ENCODE data around the gene PJVK.

The PJVK gene

GRCh38 chr2:178429336-178429735 lies 21.8 kb upstream of the PJVK start:
- Histone ChIP-seq H3K4me1 (ENCODE audit: control insufficient read depth in 1 of 2, insufficient read depth in 2 of 2, low read length in 2 of 2) (no peaks in the 10 kb centered on the region), H3K4me3 (ENCODE audit: low read depth, low read length) (no peak overlapping the region), H3K4ac (ENCODE audit: low read depth, low read length) (no peak overlapping the region), H3K27ac (ENCODE audit: low read depth, low read length) (no peak overlapping the region), H3K4me2 (ENCODE audit: low read length) (no peak overlapping the region), H3K79me1 (ENCODE audit: low read length) (no peaks in the 10 kb centered on the region), H3K9me3 (ENCODE audit: insufficient read depth, low read depth, low read length) (no peaks in the 10 kb centered on the region), H4K91ac (ENCODE audit: low read depth, low read length) (no peak overlapping the region), H3K79me2 (ENCODE audit: control insufficient read depth, insufficient read depth, low read length, poor library complexity) (no peaks in the 10 kb centered on the region), H2BK5ac (ENCODE audit: low read depth, low read length, poor library complexity) (no peak overlapping the region), H3K9ac (ENCODE audit: low read length) (no peak overlapping the region), H4K8ac (ENCODE audit: low read depth, low read length) (no peak overlapping the region), H2AK5ac (ENCODE audit: low read length) (no peak overlapping the region), H3K27me3 (ENCODE audit: insufficient read depth, low read length) (no peaks in the 10 kb centered on the region), H2BK120ac (ENCODE audit: insufficient read depth, low read length, poor library complexity) (no peak overlapping the region), H3K18ac (ENCODE audit: low read length) (no peak overlapping the region), H2BK12ac (ENCODE audit: low read length) (no peak overlapping the region), H4K12ac (ENCODE audit: low read depth, low read length) (no peak overlapping the region), H2AFZ (ENCODE audit: insufficient read depth, low read length, poor library complexity) (no peak overlapping the region), H3K14ac (ENCODE audit: low read length) (no peak overlapping the region), H3K23ac (ENCODE audit: low read length) (no peak overlapping the region), H3K36me3 (ENCODE audit: control insufficient read depth in 1 of 2, insufficient read depth in 2 of 2, low read length in 2 of 2) (peaks cover 11 to 32% of the 10 kb centered on the region in 2 experiments)
- DNase-seq: no peak

- H3K18ac ChIP-seq (ENCODE audit: low read length): no peak overlapping the region
- no peak for DNase-seq
- H2BK12ac ChIP-seq (ENCODE audit: low read length): no peak overlapping the region
- H2BK120ac ChIP-seq (ENCODE audit: insufficient read depth, low read length, poor library complexity): no peak overlapping the region
- peaks cover 0 to 3% of the 10 kb centered on the region in 2 experiments for H3K4me1 ChIP-seq (ENCODE audit: control insufficient read depth in 1 of 2, insufficient read depth in 2 of 2, low read length in 2 of 2)
- H2BK5ac ChIP-seq (ENCODE audit: low read depth, low read length, poor library complexity): no peak overlapping the region
- peaks cover 17 to 22% of the 10 kb centered on the region in 2 experiments for H3K36me3 ChIP-seq (ENCODE audit: control insufficient read depth in 1 of 2, insufficient read depth in 2 of 2, low read length in 2 of 2)
- no peak overlapping the region for H3K23ac ChIP-seq (ENCODE audit: low read length)
- no peak overlapping the region for H3K4me3 ChIP-seq (ENCODE audit: low read depth, low read length)
- H3K4ac ChIP-seq (ENCODE audit: low read depth, low read length): no peak overlapping the region
- H3K9ac ChIP-seq (ENCODE audit: low read length): no peak overlapping the region
- H3K79me2 ChIP-seq (ENCODE audit: control insufficient read depth, insufficient read depth, low read length, poor library complexity): no peaks in the 10 kb centered on the region
- H3K27me3 ChIP-seq (ENCODE audit: insufficient read depth, low read length): no peaks in the 10 kb centered on the region
- no peak overlapping the region for H2AFZ ChIP-seq (ENCODE audit: insufficient read depth, low read length, poor library complexity)
- no peak overlapping the region for H3K27ac ChIP-seq (ENCODE audit: low read depth, low read length)
- H4K8ac ChIP-seq (ENCODE audit: low read depth, low read length): no peak overlapping the region
- no peak overlapping the region for H3K4me2 ChIP-seq (ENCODE audit: low read length)
- no peak overlapping the region for H3K14ac ChIP-seq (ENCODE audit: low read length)
- no CpG with 5 or more reads among the region's 2 CpGs for WGBS (ENCODE audit: extremely low coverage, insufficient coverage, insufficient read length)
- no peak overlapping the region for H2AK5ac ChIP-seq (ENCODE audit: low read length)
- no peak overlapping the region for H4K91ac ChIP-seq (ENCODE audit: low read depth, low read length)
- no peaks in the 10 kb centered on the region for H3K79me1 ChIP-seq (ENCODE audit: low read length)
- H4K12ac ChIP-seq (ENCODE audit: low read depth, low read length): no peak overlapping the region
- H3K9me3 ChIP-seq (ENCODE audit: insufficient read depth, low read depth, low read length): no peaks in the 10 kb centered on the region
These were observed 14.5 kb upstream of the PJVK start for GRCh38 chr2:178436662-178437061.

- Histone ChIP-seq H3K23ac (ENCODE audit: low read length) (no peak overlapping the region), H3K9ac (ENCODE audit: low read length) (no peak overlapping the region), H3K36me3 (ENCODE audit: control insufficient read depth in 1 of 2, insufficient read depth in 2 of 2, low read length in 2 of 2) (peaks cover 11 to 20% of the 10 kb centered on the region in 2 experiments), H2AK5ac (ENCODE audit: low read length) (no peak overlapping the region), H3K4me3 (ENCODE audit: low read depth, low read length) (no peak overlapping the region), H4K12ac (ENCODE audit: low read depth, low read length) (no peak overlapping the region), H3K4me2 (ENCODE audit: low read length) (no peak overlapping the region), H3K27ac (ENCODE audit: low read depth, low read length) (no peak overlapping the region), H2BK5ac (ENCODE audit: low read depth, low read length, poor library complexity) (no peak overlapping the region), H4K91ac (ENCODE audit: low read depth, low read length) (no peak overlapping the region), H2BK12ac (ENCODE audit: low read length) (no peak overlapping the region), H3K27me3 (ENCODE audit: insufficient read depth, low read length) (no peaks in the 10 kb centered on the region), H3K4me1 (ENCODE audit: control insufficient read depth in 1 of 2, insufficient read depth in 2 of 2, low read length in 2 of 2) (peaks cover 0 to 3% of the 10 kb centered on the region in 2 experiments), H3K79me2 (ENCODE audit: control insufficient read depth, insufficient read depth, low read length, poor library complexity) (no peaks in the 10 kb centered on the region), H3K14ac (ENCODE audit: low read length) (no peak overlapping the region), H4K8ac (ENCODE audit: low read depth, low read length) (no peak overlapping the region), H2BK120ac (ENCODE audit: insufficient read depth, low read length, poor library complexity) (no peak overlapping the region), H2AFZ (ENCODE audit: insufficient read depth, low read length, poor library complexity) (no peak overlapping the region), H3K9me3 (ENCODE audit: insufficient read depth, low read depth, low read length) (no peaks in the 10 kb centered on the region), H3K79me1 (ENCODE audit: low read length) (no peaks in the 10 kb centered on the region), H3K18ac (ENCODE audit: low read length) (no peak overlapping the region), H3K4ac (ENCODE audit: low read depth, low read length) (no peak overlapping the region)
- no peak for DNase-seq
- WGBS (ENCODE audit: extremely low coverage, insufficient coverage, insufficient read length): no CpG with 5 or more reads among the region's 2 CpGs
These were observed 9.8 kb upstream of the PJVK start for GRCh38 chr2:178441426-178441825.

- WGBS (ENCODE audit: extremely low coverage, insufficient coverage, insufficient read length): no CpG with 5 or more reads among the region's 4 CpGs
- H2AFZ ChIP-seq (ENCODE audit: insufficient read depth, low read length, poor library complexity): no peak overlapping the region
- H3K79me2 ChIP-seq (ENCODE audit: control insufficient read depth, insufficient read depth, low read length, poor library complexity): peaks cover 6% of the 10 kb centered on the region
- no peak overlapping the region for H2BK12ac ChIP-seq (ENCODE audit: low read length)
- no peaks in the 10 kb centered on the region for H3K27me3 ChIP-seq (ENCODE audit: insufficient read depth, low read length)
- H3K9ac ChIP-seq (ENCODE audit: low read length): no peak overlapping the region
- peaks cover 8 to 18% of the 10 kb centered on the region in 2 experiments for H3K36me3 ChIP-seq (ENCODE audit: control insufficient read depth in 1 of 2, insufficient read depth in 2 of 2, low read length in 2 of 2)
- no peak overlapping the region for H3K23ac ChIP-seq (ENCODE audit: low read length)
- H3K4me3 ChIP-seq (ENCODE audit: low read depth, low read length): no peak overlapping the region
- no peak overlapping the region for H4K8ac ChIP-seq (ENCODE audit: low read depth, low read length)
- no peaks in the 10 kb centered on the region for H3K9me3 ChIP-seq (ENCODE audit: insufficient read depth, low read depth, low read length)
- H3K14ac ChIP-seq (ENCODE audit: low read length): no peak overlapping the region
- peaks cover 11% of the 10 kb centered on the region for H3K79me1 ChIP-seq (ENCODE audit: low read length)
- no peak overlapping the region for H2BK120ac ChIP-seq (ENCODE audit: insufficient read depth, low read length, poor library complexity)
- no peak overlapping the region for H3K4ac ChIP-seq (ENCODE audit: low read depth, low read length)
- DNase-seq: no peak
- H2AK5ac ChIP-seq (ENCODE audit: low read length): no peak overlapping the region
- H2BK5ac ChIP-seq (ENCODE audit: low read depth, low read length, poor library complexity): no peak overlapping the region
- peaks cover 7 to 11% of the 10 kb centered on the region in 2 experiments for H3K4me1 ChIP-seq (ENCODE audit: control insufficient read depth in 1 of 2, insufficient read depth in 2 of 2, low read length in 2 of 2)
- H3K4me2 ChIP-seq (ENCODE audit: low read length): no peak overlapping the region
- H3K27ac ChIP-seq (ENCODE audit: low read depth, low read length): no peak overlapping the region
- no peak overlapping the region for H4K91ac ChIP-seq (ENCODE audit: low read depth, low read length)
- H3K18ac ChIP-seq (ENCODE audit: low read length): no peak overlapping the region
- no peak overlapping the region for H4K12ac ChIP-seq (ENCODE audit: low read depth, low read length)
These were observed 2.1 kb upstream of the PJVK start for GRCh38 chr2:178448968-178449661.

Data from trophoblast cell (in vitro differentiated cells and primary cell).